Transverse colon (tissue), 4 donors: ENCODE data around the gene BRSK1. TPM values are rescaled to one million over a fixed set of nuclear protein-coding genes. Genes with fewer than 3 reads are reported as not detected.

Source experiments
- DNase-seq: peaks from one replicate; pipeline ENCODE4 v3.0.0-alpha.2; 2019
- H3K27ac ChIP-seq, 4 donors: fragments of 200-600 bp; sonication (generic); 2 replicates each; pipeline ENCODE4 v1.5.1; 2016 to 2018; ENCODE audit warnings: inconsistent platforms in 4 of 4
- H3K27me3 ChIP-seq: fragments of 200-600 bp; sonication (generic); 2 replicates; pipeline ENCODE4 v1.5.1; 2017; ENCODE audit warnings: inconsistent platforms
- H3K36me3 ChIP-seq, 4 donors: fragments of 200-600 bp; sonication (generic); 2 replicates each; pipeline ENCODE4 v1.5.1; 2017 to 2019; ENCODE audit warnings: inconsistent platforms in 4 of 4
- H3K4me1 ChIP-seq, 4 donors: fragments of 200-600 bp; sonication (generic); 2 replicates each; pipeline ENCODE4 v1.5.1; 2017 to 2020; ENCODE audit warnings: inconsistent platforms in 4 of 4
- H3K4me3 ChIP-seq, 4 donors: fragments of 200-600 bp; sonication (generic); 1 replicate in 1 of 4; 2 replicates in 3 of 4; pipeline versions ENCODE4 v1.5.1 to v1.6.1; 2017 to 2019; ENCODE audit warnings: inconsistent platforms in 4 of 4
- H3K9me3 ChIP-seq, 2 donors: fragments of 200-600 bp; sonication (generic); 2 replicates each; pipeline ENCODE4 v1.5.1; 2017 to 2019; ENCODE audit warnings: inconsistent platforms in 2 of 2
- CTCF ChIP-seq, 5 experiments: fragments of 200-600 bp in 3 of 5; fragments of 450-650 bp in 2 of 5; sonication (generic) in 3 of 5; IDR thresholded peaks; 1 replicate in 2 of 5; 2 replicates in 3 of 5; pipeline ENCODE4 v1.5.1; 2016 to 2017; ENCODE audit warnings: antibody characterized with exemption in 5 of 5, inconsistent platforms in 3 of 5, mild to moderate bottlenecking in 2 of 5, moderate library complexity in 1 of 5
- EP300 ChIP-seq: sonication (generic); formaldehyde crosslinking; IDR thresholded peaks from one replicate; pipeline ENCODE4 v1.6.1; 2017; ENCODE audit warnings: antibody characterized with exemption, low read depth
- POLR2A ChIP-seq: fragments of 450-650 bp; IDR thresholded peaks from one replicate; pipeline ENCODE4 v1.6.1; 2016; ENCODE audit warnings: antibody characterized with exemption, mild to moderate bottlenecking, moderate library complexity
- POLR2AphosphoS5 ChIP-seq, 3 donors: sonication (generic); formaldehyde crosslinking; IDR thresholded peaks; one replicate each; pipeline ENCODE4 v1.6.1; 2016; ENCODE audit warnings: antibody characterized with exemption in 3 of 3
- WGBS, 2 donors: methylation state at CpG; one replicate each; pipeline ENCODE4 v1.1.5; 2018; ENCODE audit warnings: low coverage in 1 of 2; 5-methylcytosine and 5-hydroxymethylcytosine counted together
- in situ Hi-C, 4 donors: fragments of 200-750 bp; cut with MboI; loops; one replicate each; pipeline versions ENCODE4 v1.15.0 to v1.15.1; 2017; ENCODE audit warnings: low sequenced_read_pairs in 3 of 4, low pct_ligation_motif_present in 1 of 4, low pct_unique_long_range_greater_than_20kb in 1 of 4
- intact Hi-C: fragments of 100-400 bp; cut with DNase I; formaldehyde crosslinking; loops from one replicate; pipeline ENCODE4 v1.15.1; 2023; ENCODE audit warnings: low total_unique reads
- total RNA-seq, 4 donors: library from RNA; depleted of rRNA; stranded (reverse); fragments of >200 nt; gene quantifications; one replicate each; pipeline ENCODE4 v1.1.0, GENCODE V29; 2016

BRSK1 gene
- total RNA-seq, 4 donors from 2014 or later: 1.4 to 17.6 (median 4.7) TPM

GRCh38 chr19:55355213-55355821 lies 71.5 kb downstream of the BRSK1 start:
- Histone ChIP-seq H3K4me3 (no peak overlapping the region), H3K4me1 (peaks cover 17 to 39% (median 19%) of the 10 kb centered on the region in 4 donors), H3K27me3 (peaks cover 63% of the 10 kb centered on the region), H3K9me3 (no peaks in the 10 kb centered on the region), H3K27ac (no peak overlapping the region), H3K36me3 (no peaks in the 10 kb centered on the region)
- TF ChIP-seq CTCF (IDR thresholded peaks at IDR 0.05): no peak
- no peak for TF ChIP-seq EP300
- 27% methylated on average over 8 of the region's 13 CpGs; no CpG with 5 or more reads in 1 of the 2 donors for WGBS, 2 donors
- no peak for DNase-seq
- intact Hi-C loops (no loop called here), in situ Hi-C loops (no loop called here)

- in situ Hi-C loops: no loop called here
- Histone ChIP-seq H3K27me3 (peaks cover 39% of the 10 kb centered on the region), H3K9me3 (no peaks in the 10 kb centered on the region), H3K27ac (no peak overlapping the region), H3K36me3 (no peaks in the 10 kb centered on the region), H3K4me1 (peaks cover 8 to 18% (median 13%) of the 10 kb centered on the region in 4 donors), H3K4me3 (no peak overlapping the region)
- 96% methylated on average over 19 of the region's 19 CpGs; no CpG with 5 or more reads in 1 of the 2 donors for WGBS, 2 donors
- no peak for DNase-seq
- intact Hi-C loops: no loop called here
- no peak for TF ChIP-seq CTCF (IDR thresholded peaks at IDR 0.05)
- TF ChIP-seq POLR2A: no peak
- no peak for TF ChIP-seq EP300
- no peak for TF ChIP-seq POLR2AphosphoS5 (IDR thresholded peaks at IDR 0.05)
These were observed 74.7 kb downstream of the BRSK1 start for GRCh38 chr19:55358493-55358892.

- Histone ChIP-seq H3K36me3 (no peaks in the 10 kb centered on the region), H3K9me3 (no peaks in the 10 kb centered on the region), H3K27me3 (peaks cover 31% of the 10 kb centered on the region), H3K27ac (no peak overlapping the region), H3K4me3 (no peak overlapping the region), H3K4me1 (peaks cover 6 to 11% (median 6%) of the 10 kb centered on the region in 4 donors)
- in situ Hi-C loops: no loop called here
- no peak for TF ChIP-seq POLR2AphosphoS5 (IDR thresholded peaks at IDR 0.05)
- no peak for TF ChIP-seq EP300
- no peak for TF ChIP-seq POLR2A
- TF ChIP-seq CTCF (IDR thresholded peaks at IDR 0.05): no peak
- no peak for DNase-seq
- 77 to 79% methylated on average over 7 to 32 of the region's 32 CpGs for WGBS, 2 donors
- intact Hi-C loops: no loop called here
These were observed 75.4 kb downstream of the BRSK1 start for GRCh38 chr19:55358943-55359908.

- no peak overlapping the region for H3K4me3 ChIP-seq
- H3K9me3 ChIP-seq: no peaks in the 10 kb centered on the region
- H3K27ac ChIP-seq: no peak overlapping the region
- H3K27me3 ChIP-seq: peaks cover 14% of the 10 kb centered on the region
- no peak for TF ChIP-seq POLR2AphosphoS5 (IDR thresholded peaks at IDR 0.05)
- no peak for TF ChIP-seq CTCF (IDR thresholded peaks at IDR 0.05)
- H3K4me1 ChIP-seq: no peaks in the 10 kb centered on the region
- no peaks in the 10 kb centered on the region for H3K36me3 ChIP-seq
- 85% methylated on average over 16 of the region's 16 CpGs; no CpG with 5 or more reads in 1 of the 2 donors for WGBS, 2 donors
- intact Hi-C loops (no loop called here), in situ Hi-C loops (no loop called here)
- DNase-seq: no peak
These were observed 77.1 kb downstream of the BRSK1 start for GRCh38 chr19:55360902-55361301.
